Measurements from ENCODE around the gene JMY. TPM values are rescaled to one million over a fixed set of nuclear protein-coding genes. Genes with fewer than 3 reads are reported as not detected.

Gene JMY
- total and polyA plus RNA-seq, 9 donors: 9.9 to 30.3 (median 22.1) TPM

GRCh38 chr5:79191457-79191856 is 44.5 kb upstream of the JMY start:
- no peak overlapping the region for H3K27ac ChIP-seq
- no peaks in the 10 kb centered on the region for H3K36me3 ChIP-seq
- intact Hi-C loops (cut with DNase I): no loop called here
- H3K27me3 ChIP-seq: no peaks in the 10 kb centered on the region
- TF ChIP-seq CTCF (IDR thresholded peaks at IDR 0.05): no peak
- TF ChIP-seq EP300 (IDR thresholded peaks at IDR 0.05): no peak
- no peak for TF ChIP-seq POLR2A (IDR thresholded peaks at IDR 0.05)
- no peaks in the 10 kb centered on the region for H3K9me3 ChIP-seq
- H3K4me1 ChIP-seq (ENCODE audit: insufficient read depth): peaks cover 2% of the 10 kb centered on the region
- DNase-seq: no peak
- H3K4me3 ChIP-seq: no peak overlapping the region
- 92 to 94% (median 92%) methylated on average over 6 of the region's 6 CpGs for WGBS, 3 donors

- DNase-seq: no peak
- peaks cover 2% of the 10 kb centered on the region for H3K4me1 ChIP-seq (ENCODE audit: insufficient read depth)
- no peak for TF ChIP-seq EP300 (IDR thresholded peaks at IDR 0.05)
- TF ChIP-seq POLR2A (IDR thresholded peaks at IDR 0.05): no peak
- TF ChIP-seq CTCF (IDR thresholded peaks at IDR 0.05): no peak
- no peaks in the 10 kb centered on the region for H3K27me3 ChIP-seq
- no peaks in the 10 kb centered on the region for H3K9me3 ChIP-seq
- no peaks in the 10 kb centered on the region for H3K36me3 ChIP-seq
- 19 to 26% (median 23%) methylated on average over 4 of the region's 4 CpGs for WGBS, 3 donors
- intact Hi-C loops (cut with DNase I): no loop called here
- no peak overlapping the region for H3K27ac ChIP-seq
- H3K4me3 ChIP-seq: no peak overlapping the region
These were observed 42.3 kb upstream of the JMY start for GRCh38 chr5:79193643-79194042.

GRCh38 chr5:79200573-79201183 is 35.3 kb upstream of the JMY start:
- intact Hi-C loops (cut with DNase I): no loop called here
- Histone ChIP-seq H3K9me3 (no peaks in the 10 kb centered on the region), H3K4me3 (no peak overlapping the region), H3K4me1 (ENCODE audit: insufficient read depth) (no peaks in the 10 kb centered on the region), H3K36me3 (no peaks in the 10 kb centered on the region), H3K27ac (no peak overlapping the region), H3K27me3 (no peaks in the 10 kb centered on the region)
- DNase-seq: no peak
- TF ChIP-seq CTCF (IDR thresholded peaks at IDR 0.05) (peak in 1 of 3 donors; percentile 10), EP300 (IDR thresholded peaks at IDR 0.05) (no peak), POLR2A (IDR thresholded peaks at IDR 0.05) (no peak)
- 42 to 51% (median 43%) methylated on average over 3 of the region's 3 CpGs for WGBS, 3 donors

GRCh38 chr5:79201206-79201605 is 34.7 kb upstream of the JMY start:
- whole genome bisulfite sequencing, 3 donors: 78 to 85% (median 82%) methylated on average over 4 of the region's 4 CpGs
- TF ChIP-seq EP300 (IDR thresholded peaks at IDR 0.05) (no peak), CTCF (IDR thresholded peaks at IDR 0.05) (no peak), POLR2A (IDR thresholded peaks at IDR 0.05) (no peak)
- no peak for DNase-seq
- intact Hi-C loops (cut with DNase I): no loop called here
- Histone ChIP-seq H3K4me3 (no peak overlapping the region), H3K27ac (no peak overlapping the region), H3K27me3 (no peaks in the 10 kb centered on the region), H3K9me3 (no peaks in the 10 kb centered on the region), H3K36me3 (no peaks in the 10 kb centered on the region), H3K4me1 (ENCODE audit: insufficient read depth) (no peaks in the 10 kb centered on the region)

All from ovary (tissue), 9 donors.